Upper lobe of left lung (tissue), 4 donors: Measurements from ENCODE around the gene CYP4A22.

Experiments
- POLR2A ChIP-seq, 4 donors: fragments of 450-650 bp; IDR thresholded peaks; one replicate each; pipeline ENCODE4 v1.5.1; 2016 to 2017; ENCODE audit warnings: antibody characterized with exemption in 4 of 4, mild to moderate bottlenecking in 2 of 4
- POLR2AphosphoS5 ChIP-seq, 2 donors: sonication (generic); formaldehyde crosslinking; IDR thresholded peaks; one replicate each; pipeline ENCODE4 v1.5.1; 2017; ENCODE audit warnings: antibody characterized with exemption in 2 of 2

DNA sequence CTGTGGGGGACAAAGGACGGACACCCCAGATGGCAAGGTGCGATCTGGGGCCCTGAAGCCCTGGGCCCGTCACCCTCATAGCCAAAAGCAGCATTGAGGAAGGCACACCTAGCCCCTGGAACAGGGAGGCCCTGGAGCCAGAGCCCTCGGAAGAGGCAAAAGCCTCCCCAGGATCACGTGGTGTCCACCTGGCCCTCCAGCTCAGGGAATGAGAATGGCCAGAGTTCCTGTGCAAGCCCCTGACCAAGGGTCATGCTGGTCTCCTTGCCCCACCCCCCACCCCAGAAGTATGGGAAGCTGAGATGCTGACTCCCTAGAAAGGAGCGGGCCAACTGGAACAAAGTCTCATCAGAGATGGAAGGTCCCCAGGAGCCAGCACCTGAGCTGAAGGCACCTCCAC, 53.6 kb downstream of the CYP4A22 start:
- no peak for TF ChIP-seq POLR2A (IDR thresholded peaks at IDR 0.05)
- no peak for TF ChIP-seq POLR2AphosphoS5 (IDR thresholded peaks at IDR 0.05)
